M059J (cell line): Measurements from ENCODE around the gene MYL4. TPM values are rescaled to one million over a fixed set of nuclear protein-coding genes. Genes with fewer than 3 reads are reported as not detected.

Experiments
- DNase-seq: peaks from one replicate; pipeline ENCODE4 v3.0.0-alpha.2; 2012; ENCODE audit warnings: low read depth
- total RNA-seq: library from RNA; depleted of rRNA; stranded (reverse); fragments of >200 nt; shearing (Covaris generic); gene quantifications from 2 replicates; pipeline ENCODE4 v1.2.3, GENCODE V29; 2014; rRNA removed

The MYL4 gene
- total RNA-seq, 1 experiment from 2014 or later = not detected

- no peak for DNase-seq
These were observed 64.1 kb downstream of the MYL4 start for GRCh38 chr17:47273245-47273644.

Other genes starting within 250 kb of the MYL4 start
- not detected in 2 replicates for gene RPRML, start 230.1 kb upstream of the MYL4 start, total RNA-seq
- gene CDC27, start 20.1 kb upstream of the MYL4 start, total RNA-seq = 68.1 and 90.9 TPM in 2 replicates
- 0.94 and 3.1 TPM in 2 replicates for gene ITGB3, start 44.5 kb downstream of the MYL4 start, total RNA-seq
- gene EFCAB13, start 114.6 kb downstream of the MYL4 start, total RNA-seq = 2.5 and 3.1 TPM in 2 replicates